HG03097 (cell line): ENCODE data around the gene PRKAR1B.
"Not testable (repeated sequence)": the region's sequence is repeated elsewhere in the genome, so short reads cannot be mapped to it uniquely, and the experiment has no call there.

Experiments used
- ATAC-seq: cut with Tn5 transposase; IDR thresholded peaks from one replicate; pipeline ENCODE4 v1.9.1; 2021; ENCODE audit not compliant: unreplicated experiment, low FRiP score

The PRKAR1B gene

GRCh38 chr7:672891-673290 is 54.2 kb downstream of the PRKAR1B start:
- no peak for ATAC-seq

DNA sequence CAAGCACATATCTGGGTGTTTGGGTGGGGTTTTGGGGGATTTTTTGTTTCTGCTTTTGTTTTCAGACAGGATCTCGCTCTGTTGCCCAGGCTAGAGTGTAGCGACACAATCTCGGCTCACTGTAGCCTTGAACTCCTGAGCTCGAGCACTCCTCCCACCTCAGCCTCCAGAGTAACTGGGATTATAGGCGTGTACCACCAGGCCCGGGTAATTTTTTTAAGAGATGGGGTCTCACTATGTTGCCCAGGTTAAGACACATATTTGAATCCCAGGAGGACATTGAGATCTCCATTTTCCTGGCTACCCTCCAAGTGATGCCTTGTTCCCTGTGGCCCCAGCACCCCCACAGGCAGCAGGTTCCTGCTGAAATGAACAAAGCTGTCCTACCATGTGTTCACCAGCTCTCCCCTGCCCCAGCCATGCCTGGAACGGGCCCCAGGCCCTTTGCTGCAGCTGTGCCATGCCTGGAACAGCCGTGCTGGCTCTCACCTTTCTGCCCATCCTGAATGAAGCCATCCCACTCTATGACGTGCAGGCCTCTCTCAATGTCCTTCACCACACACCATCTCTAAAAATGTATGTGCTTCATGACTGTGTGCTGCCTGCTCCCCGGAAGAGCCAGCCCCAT is 55.6 kb downstream of the PRKAR1B start:
- no peak for ATAC-seq

DNA sequence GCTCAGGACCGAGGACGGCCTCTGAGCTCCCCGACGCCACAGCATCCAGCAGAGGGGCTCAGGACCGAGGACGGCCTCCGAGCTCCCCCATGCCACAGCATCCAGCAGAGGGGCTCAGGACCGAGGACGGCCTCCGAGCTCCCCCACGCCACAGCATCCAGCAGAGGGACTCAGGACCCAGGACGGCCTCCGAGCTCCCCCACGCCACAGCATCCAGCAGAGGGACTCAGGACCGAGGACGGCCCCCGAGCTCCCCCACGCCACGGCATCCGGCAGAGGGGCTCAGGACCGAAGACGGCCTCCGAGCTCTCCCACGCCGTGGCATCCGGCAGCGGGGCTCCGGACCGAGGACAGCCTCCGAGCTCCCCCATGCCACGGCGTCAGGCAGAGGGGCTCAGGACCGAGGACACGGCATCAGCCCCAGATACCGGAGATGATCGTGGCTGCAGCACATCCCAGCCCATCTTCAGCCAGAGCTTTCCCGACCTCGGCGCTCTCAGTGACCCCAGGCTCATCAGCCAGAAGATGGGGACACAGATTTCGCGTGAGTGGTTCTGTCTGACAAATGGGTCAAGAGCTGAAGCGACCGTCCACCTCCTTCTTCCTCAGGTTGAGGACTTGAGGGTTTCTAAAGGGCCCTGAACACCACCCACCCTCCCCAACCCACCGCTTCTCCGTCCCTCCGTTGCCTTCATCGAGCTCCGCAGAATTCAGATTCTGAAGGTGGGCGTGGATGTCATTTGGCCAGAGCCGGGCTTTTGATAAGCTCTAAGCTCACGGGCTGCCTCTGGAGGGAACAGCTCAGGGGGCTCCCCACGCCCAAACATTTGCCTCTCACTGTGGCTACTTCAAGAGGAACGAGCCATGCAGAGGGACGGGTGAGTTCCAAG is 56.3 kb downstream of the PRKAR1B start:
- ATAC-seq = no peak

DNA sequence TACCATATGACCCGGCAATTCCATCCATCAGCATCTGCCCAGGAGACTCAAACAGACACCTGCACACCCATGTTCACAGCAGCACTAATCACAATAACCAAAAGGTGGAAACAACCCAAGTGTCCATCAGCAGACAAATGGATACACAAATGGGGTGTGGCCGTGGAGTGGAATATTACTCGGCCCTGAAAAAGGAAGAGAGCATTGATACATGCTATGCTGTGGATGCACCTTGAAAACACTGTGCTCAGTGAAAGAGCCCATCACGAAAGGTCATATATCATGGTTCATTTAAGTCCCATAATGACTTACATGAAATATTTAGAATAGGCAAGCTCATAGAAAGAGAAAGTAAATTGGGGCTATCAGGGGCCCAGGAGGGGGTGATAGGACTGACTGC is 58.1 kb downstream of the PRKAR1B start:
- ATAC-seq = no peak

- ATAC-seq = no peak
Measured at GRCh38 chr7:668139-668931, 58.7 kb downstream of the PRKAR1B start.

DNA sequence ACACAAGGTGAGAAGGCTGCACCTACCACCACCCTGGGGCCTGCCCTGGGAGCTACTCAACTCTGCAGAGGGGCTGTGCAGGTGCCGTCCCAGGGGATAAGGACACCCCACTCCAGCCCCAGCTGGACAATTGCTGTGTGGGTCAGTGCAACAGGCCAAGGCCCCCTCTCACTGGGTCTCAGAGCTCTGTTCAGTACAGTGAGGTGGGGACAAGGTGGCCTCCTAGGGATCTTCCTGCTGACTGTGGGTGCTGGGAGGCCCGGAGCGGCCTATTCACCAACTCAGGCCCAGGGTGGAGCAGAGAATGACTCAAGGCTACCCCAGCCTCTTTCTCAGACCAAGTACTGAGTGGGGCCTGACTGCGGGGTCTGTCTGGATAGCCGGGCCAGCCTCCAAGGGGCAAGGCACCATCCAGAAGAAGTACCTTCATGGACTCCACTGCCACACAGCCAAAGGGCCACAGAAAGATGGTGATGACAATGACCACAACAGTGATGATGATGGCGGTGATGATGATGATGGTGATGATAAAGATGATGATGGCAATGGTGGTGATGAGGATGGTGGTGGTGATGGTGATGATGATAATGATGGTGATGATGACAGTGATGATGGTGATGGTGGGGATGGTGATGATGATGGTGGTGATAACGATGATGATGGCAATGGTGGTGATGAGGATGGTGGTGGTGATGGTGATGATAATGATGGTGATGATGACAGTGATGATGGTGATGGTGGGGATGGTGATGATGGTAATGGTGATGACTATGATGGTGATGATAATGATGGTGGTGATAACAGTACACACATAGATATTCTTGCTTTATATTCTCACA is 60.4 kb downstream of the PRKAR1B start:
- no peak for ATAC-seq

DNA sequence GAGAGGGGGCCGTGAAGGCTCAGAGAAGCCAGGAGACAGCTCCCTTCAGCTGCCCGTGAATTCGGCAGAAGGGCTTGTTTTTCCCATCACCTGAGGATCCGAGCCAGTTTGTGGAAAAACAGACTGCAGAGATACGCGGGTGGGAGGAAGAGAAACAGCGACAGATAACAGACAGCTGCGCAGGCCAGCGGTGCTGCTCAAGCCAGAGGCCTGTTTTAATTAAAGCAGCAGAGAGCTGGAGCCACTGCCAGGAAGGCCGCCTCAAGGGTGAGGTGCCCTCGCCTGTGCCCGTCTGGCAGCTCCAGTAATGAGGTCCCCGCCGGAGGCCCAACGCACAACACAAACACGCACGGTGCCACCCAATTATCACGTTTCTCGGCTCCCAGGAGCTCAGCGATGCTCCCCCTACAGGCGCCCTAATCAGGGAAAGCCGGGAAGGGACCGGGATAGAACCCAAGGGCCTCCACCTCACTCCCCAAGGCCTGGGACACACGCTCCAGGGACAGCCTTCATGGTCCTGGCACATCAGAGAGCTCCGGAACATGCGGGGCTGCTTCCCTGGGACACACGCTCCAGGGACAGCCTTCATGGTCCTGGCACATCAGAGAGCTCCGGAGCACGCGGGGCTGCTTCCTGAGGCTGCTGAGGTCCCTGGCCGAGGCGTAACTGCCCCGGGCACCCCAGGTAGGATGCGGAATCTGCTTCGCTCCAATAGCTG is 61.2 kb downstream of the PRKAR1B start:
- ATAC-seq = no peak

GRCh38 chr7:664997-665735 is 61.9 kb downstream of the PRKAR1B start:
- ATAC-seq = no peak

DNA sequence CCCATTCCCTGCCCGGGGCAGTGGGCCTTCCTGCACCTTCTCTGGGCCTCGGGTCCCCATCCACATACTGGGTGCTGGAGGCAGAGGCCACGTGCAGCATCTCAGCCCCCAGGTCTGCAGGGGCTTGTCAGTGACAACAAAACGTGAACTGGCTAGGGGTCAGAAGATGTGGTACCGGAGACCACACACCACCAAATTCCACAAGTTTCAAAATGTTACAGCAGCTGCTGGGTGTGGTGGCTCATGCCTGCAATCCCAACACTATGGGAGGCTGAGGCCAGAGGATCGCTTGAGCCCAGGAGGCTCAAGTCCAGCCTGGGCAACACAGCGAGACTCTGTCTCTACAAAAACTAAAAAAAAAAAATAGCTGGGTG is 62.7 kb downstream of the PRKAR1B start:
- no peak for ATAC-seq

GRCh38 chr7:662576-662975 is 64.5 kb downstream of the PRKAR1B start:
- ATAC-seq = no peak

- no peak for ATAC-seq
Measured at GRCh38 chr7:659996-660395, 67.1 kb downstream of the PRKAR1B start.

DNA sequence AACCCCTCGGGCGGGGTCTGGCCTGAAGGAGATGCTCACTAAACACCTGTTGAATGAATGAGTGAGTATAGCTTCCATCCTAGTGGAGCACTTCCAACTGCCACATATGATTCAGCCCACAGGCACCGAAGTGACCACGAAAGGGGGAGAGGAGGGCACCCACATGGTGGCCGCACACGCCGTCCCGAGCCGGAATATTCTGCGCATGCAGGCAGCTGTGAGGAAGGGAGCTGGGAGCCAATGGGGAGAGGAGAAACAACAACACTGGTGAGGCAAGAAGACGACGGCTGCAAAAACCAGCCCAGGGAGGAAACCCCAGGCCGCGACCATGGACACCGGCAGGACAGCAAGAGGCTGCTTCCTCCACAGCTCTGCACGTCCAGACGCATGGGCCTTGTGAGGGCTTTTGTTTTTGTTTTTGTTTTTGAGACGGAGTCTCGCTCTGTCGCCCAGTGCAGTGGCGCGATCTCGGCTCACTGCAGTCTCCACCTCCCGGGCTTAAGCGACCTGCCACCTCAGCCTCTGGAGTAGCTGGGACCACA is 67.7 kb downstream of the PRKAR1B start:
- ATAC-seq = no peak

- no peak for ATAC-seq
Measured at GRCh38 chr7:657565-658119, 69.4 kb downstream of the PRKAR1B start.

- ATAC-seq = not testable (repeated sequence)
Measured at GRCh38 chr7:657010-657409, 70.1 kb downstream of the PRKAR1B start.

GRCh38 chr7:655758-656157 is 71.3 kb downstream of the PRKAR1B start:
- ATAC-seq = no peak

DNA sequence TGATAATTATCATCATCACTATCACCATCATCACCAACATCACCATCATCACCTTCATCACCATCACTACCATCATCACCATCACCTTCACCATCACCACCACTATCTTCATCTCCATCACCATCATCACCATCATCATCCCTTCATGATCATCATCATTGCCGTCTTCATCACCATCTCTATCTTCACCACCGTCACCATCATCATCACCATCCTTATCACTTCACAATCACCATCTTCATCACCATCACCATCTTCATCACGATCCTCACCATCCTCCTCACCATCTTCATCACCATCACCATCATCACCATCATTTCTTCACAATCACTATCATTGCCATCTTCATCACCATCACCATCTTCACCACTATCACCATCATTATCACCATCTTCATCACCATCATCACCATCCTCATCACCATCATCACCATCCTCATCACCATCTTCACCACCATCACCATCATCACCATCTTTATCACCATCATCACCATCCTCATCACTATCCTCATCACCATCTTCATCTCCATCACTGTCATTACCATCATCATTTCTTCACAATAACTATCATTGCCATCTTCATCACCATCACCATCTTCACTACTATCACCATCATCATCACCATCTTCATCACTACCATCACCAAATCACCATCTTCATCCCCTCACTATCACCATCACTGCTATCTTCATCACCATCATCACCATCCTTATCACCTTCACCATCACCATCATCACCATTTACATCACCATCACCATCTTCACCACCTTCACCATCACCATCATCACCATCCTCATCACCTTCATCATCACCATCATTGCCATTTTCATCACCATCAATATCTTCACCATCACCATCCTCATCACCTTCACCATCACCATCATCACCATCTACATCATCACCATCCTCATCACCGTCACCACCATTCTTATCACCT is 73.0 kb downstream of the PRKAR1B start:
- no peak for ATAC-seq

DNA sequence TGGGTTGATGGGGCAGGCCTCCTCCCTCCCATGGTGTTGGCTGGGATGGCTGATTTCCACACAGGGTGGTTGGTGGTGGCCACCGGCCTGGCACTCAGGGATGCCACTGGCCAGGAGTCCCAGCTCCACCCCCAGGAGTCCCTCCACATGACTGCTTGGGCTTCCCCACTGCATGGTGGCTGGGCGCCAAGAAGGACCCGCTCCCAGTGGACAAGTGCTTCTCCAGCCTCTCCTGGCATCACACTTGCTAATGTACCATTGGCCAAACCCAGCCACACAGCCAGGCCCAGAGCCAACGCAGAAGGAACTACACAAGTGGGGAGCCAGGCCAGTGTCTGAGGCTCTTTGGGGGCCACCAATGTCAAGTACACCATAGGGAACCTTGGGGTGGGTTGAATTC is 74.2 kb downstream of the PRKAR1B start:
- no peak for ATAC-seq

- not testable (repeated sequence) for ATAC-seq
Measured at GRCh38 chr7:652167-652566, 74.9 kb downstream of the PRKAR1B start.
